ENCODE data around the gene TTC7B.

GRCh38 chr14:90721619-90722305, 94.5 kb downstream of the TTC7B start:
- no peak for TF ChIP-seq EZH2 (IDR thresholded peaks at IDR 0.05; ENCODE audit: borderline replicate concordance, insufficient read depth, low read length, poor library complexity, severe bottlenecking)
- no peak for TF ChIP-seq CTCF (IDR thresholded peaks at IDR 0.05; ENCODE audit: poor library complexity, severe bottlenecking)
- no peak for TF ChIP-seq RAD21 (conservative IDR thresholded peaks at IDR 0.05)
- no peak for TF ChIP-seq REST (IDR thresholded peaks at IDR 0.05; ENCODE audit: borderline replicate concordance)
